Neural cell (in vitro differentiated cells): Measurements from ENCODE around the gene GABRG3. TPM values are rescaled to one million over a fixed set of nuclear protein-coding genes. Genes with fewer than 3 reads are reported as not detected.

Experiments used
- H2AFZ ChIP-seq: fragments of 200-600, 300-800 bp; sonication (generic), shearing (Covaris generic); 2 replicates; pipeline ENCODE4 v1.6.0; 2014; ENCODE audit warnings: low read depth, mild to moderate bottlenecking, antibody characterized with exemption, low read length, moderate library complexity
- H3F3A ChIP-seq: fragments of 200-600 bp; shearing (Covaris generic); 2 replicates; pipeline ENCODE4 v1.6.1; 2016; ENCODE audit warnings: mild to moderate bottlenecking, moderate library complexity, mixed read lengths, antibody characterized with exemption, low read length; ENCODE audit not compliant: insufficient read depth, poor library complexity, severe bottlenecking
- H3K27ac ChIP-seq: fragments of 200-600, 300-800 bp; sonication (generic), shearing (Covaris generic); 2 replicates; pipeline ENCODE4 v1.5.1; 2014; ENCODE audit warnings: mild to moderate bottlenecking, low read length, moderate library complexity
- H3K27me3 ChIP-seq: fragments of 300-800, 200-600 bp; sonication (generic), shearing (Covaris generic); 2 replicates; pipeline ENCODE4 v1.6.0; 2014; ENCODE audit warnings: mild to moderate bottlenecking, low read depth, low read length, moderate library complexity; ENCODE audit not compliant: insufficient read depth
- H3K36me3 ChIP-seq: fragments of 300-800, 200-600 bp; sonication (generic), shearing (Covaris generic); 2 replicates; pipeline ENCODE4 v1.5.1; 2014; ENCODE audit warnings: mild to moderate bottlenecking, antibody characterized with exemption, low read length, moderate library complexity; ENCODE audit not compliant: insufficient read depth
- H3K4me2 ChIP-seq: fragments of 300-800, 200-600 bp; sonication (generic), shearing (Covaris generic); 2 replicates; pipeline ENCODE4 v1.6.0; 2014; ENCODE audit warnings: mild to moderate bottlenecking, low read length
- H3K4me3 ChIP-seq: fragments of 300-800, 200-600 bp; sonication (generic), shearing (Covaris generic); 2 replicates; pipeline ENCODE4 v1.5.1; 2014; ENCODE audit warnings: mild to moderate bottlenecking, low read length, moderate library complexity
- H3K79me2 ChIP-seq: fragments of 200-600 bp; shearing (Covaris generic); replicated peaks from 2 replicates; pipeline ENCODE4 v1.6.0; 2014; ENCODE audit warnings: mild to moderate bottlenecking, low read length, moderate library complexity; ENCODE audit not compliant: insufficient read depth
- H3K9ac ChIP-seq: fragments of 300-800, 200-600 bp; sonication (generic), shearing (Covaris generic); 2 replicates; pipeline ENCODE4 v1.6.1; 2016; ENCODE audit warnings: mild to moderate bottlenecking, low read length, mixed read lengths
- H3K9me2 ChIP-seq: fragments of 200-600 bp; shearing (Covaris generic); 2 replicates; pipeline ENCODE4 v1.6.1; 2016; ENCODE audit warnings: mild to moderate bottlenecking, low read length, mixed read lengths; ENCODE audit not compliant: insufficient read depth
- H3K9me3 ChIP-seq: fragments of 200-600, 300-800 bp; sonication (generic), shearing (Covaris generic); 2 replicates; pipeline ENCODE4 v1.6.1; 2016; ENCODE audit warnings: mild to moderate bottlenecking, mixed run types, low read length, moderate library complexity, mixed read lengths
- H4K20me1 ChIP-seq: fragments of 200-600 bp; shearing (Covaris generic); 2 replicates; pipeline ENCODE4 v1.6.1; 2016; ENCODE audit warnings: mild to moderate bottlenecking, mixed run types; ENCODE audit not compliant: insufficient read depth
- CTCF ChIP-seq: fragments of 450-650 bp; IDR thresholded peaks from 2 replicates; pipeline ENCODE4 v1.5.1; 2014; ENCODE audit warnings: antibody characterized with exemption, mild to moderate bottlenecking, moderate library complexity; ENCODE audit not compliant: poor library complexity, severe bottlenecking
- EP300 ChIP-seq: fragments of 450-650 bp; conservative IDR thresholded peaks from 2 replicates; pipeline ENCODE4 v1.6.1; 2014; ENCODE audit warnings: antibody characterized with exemption, mild to moderate bottlenecking, moderate library complexity; ENCODE audit not compliant: poor library complexity, severe bottlenecking
- EZH2 ChIP-seq: fragments of 200-600, 300-800 bp; shearing (Covaris generic), sonication (generic); IDR thresholded peaks from 2 replicates; pipeline ENCODE4 v1.6.1; 2014; ENCODE audit warnings: antibody characterized with exemption, low read length, borderline replicate concordance, mild to moderate bottlenecking; ENCODE audit not compliant: insufficient read depth, poor library complexity, severe bottlenecking
- MXI1 ChIP-seq: fragments of 450-650 bp; conservative IDR thresholded peaks from 2 replicates; pipeline ENCODE4 v1.6.1; 2014; ENCODE audit warnings: antibody characterized with exemption, mild to moderate bottlenecking; ENCODE audit not compliant: poor library complexity, severe bottlenecking
- POLR2AphosphoS5 ChIP-seq: IDR thresholded peaks from 2 replicates; pipeline ENCODE4 v1.6.1; 2012
- RAD21 ChIP-seq: fragments of 450-650 bp; conservative IDR thresholded peaks from 2 replicates; pipeline ENCODE4 v1.6.1; 2014; ENCODE audit warnings: antibody characterized with exemption, mild to moderate bottlenecking, moderate library complexity
- REST ChIP-seq: IDR thresholded peaks from 2 replicates; pipeline ENCODE4 v1.6.1; 2012; ENCODE audit warnings: borderline replicate concordance
- SMC3 ChIP-seq: fragments of 450-650 bp; conservative IDR thresholded peaks from 2 replicates; pipeline ENCODE4 v1.6.1; 2014; ENCODE audit warnings: antibody characterized with exemption, mild to moderate bottlenecking, moderate library complexity; ENCODE audit not compliant: poor library complexity
- TAF1 ChIP-seq: IDR thresholded peaks from 2 replicates; pipeline ENCODE4 v1.6.1; 2012; ENCODE audit warnings: low read depth
- polyA plus RNA-seq: library from polyadenylated mRNA; depleted of rRNA; stranded (reverse); fragments of >200 nt; gene quantifications from 2 replicates; pipeline ENCODE4 v1.2.3, GENCODE V29; 2014
- small RNA-seq, 3 experiments: library from RNA; depleted of rRNA; stranded (forward); fragments of <200 nt; gene quantifications; one replicate each; pipeline ENCODE3, GENCODE V24; 2012

GABRG3 gene
- polyA plus RNA-seq, 1 donor from 2014 or later = 1.2 TPM

- Histone ChIP-seq H3K9me2 (no peaks in the 10 kb centered on the region), H3K79me2 (no peaks in the 10 kb centered on the region), H3K27me3 (no peaks in the 10 kb centered on the region), H3K4me3 (no peak overlapping the region), H3K9ac (no peak overlapping the region), H3K4me2 (no peak overlapping the region), H3F3A (no peaks in the 10 kb centered on the region), H2AFZ (no peak overlapping the region), H4K20me1 (no peaks in the 10 kb centered on the region), H3K27ac (no peak overlapping the region), H3K36me3 (no peaks in the 10 kb centered on the region), H3K9me3 (no peaks in the 10 kb centered on the region)
- TF ChIP-seq SMC3 (no peak), EP300 (no peak), REST (no peak)
Observed at GRCh38 chr15:27589260-27589659, 618.3 kb downstream of the GABRG3 start.

GRCh38 chr15:27589782-27590181 is 618.8 kb downstream of the GABRG3 start:
- Histone ChIP-seq H3K4me3 (no peak overlapping the region), H2AFZ (no peak overlapping the region), H3F3A (no peaks in the 10 kb centered on the region), H3K27me3 (no peaks in the 10 kb centered on the region), H3K4me2 (no peak overlapping the region), H3K9me2 (no peaks in the 10 kb centered on the region), H3K9me3 (no peaks in the 10 kb centered on the region), H3K9ac (no peak overlapping the region), H3K36me3 (no peaks in the 10 kb centered on the region), H4K20me1 (no peaks in the 10 kb centered on the region), H3K79me2 (no peaks in the 10 kb centered on the region), H3K27ac (no peak overlapping the region)
- TF ChIP-seq POLR2AphosphoS5 (no peak), EZH2 (no peak), CTCF (no peak), TAF1 (no peak), SMC3 (no peak), MXI1 (no peak), RAD21 (no peak), REST (no peak), EP300 (no peak)

Small RNA genes within 50 kb of the gene (small RNA-seq; reads per million reads assigned to genes)
- gene RNA5SP391 = 0 reads per million in 3 experiments
- gene SERPINE4P = 0 reads per million in 3 experiments

Other genes starting within 250 kb of the GABRG3 start
- 74.6 and 78.3 TPM in 2 replicates for gene GABRB3, start 198.1 kb upstream of the GABRG3 start, polyA plus RNA-seq
- 25.3 and 31.3 TPM in 2 replicates for gene GABRA5, start 104.1 kb upstream of the GABRG3 start, polyA plus RNA-seq